Mesendoderm (in vitro differentiated cells): ENCODE data around the gene KRT2. TPM values are rescaled to one million over a fixed set of nuclear protein-coding genes. Genes with fewer than 3 reads are reported as not detected.

Source experiments
- DNase-seq: peaks from one replicate; pipeline ENCODE4 v3.0.0; 2013
- H2AK5ac ChIP-seq: 2 replicates; pipeline ENCODE4 v1.6.1; 2013; ENCODE audit warnings: low read length, inconsistent platforms
- H2BK120ac ChIP-seq: 2 replicates; pipeline ENCODE4 v1.6.1; 2013; ENCODE audit warnings: low read depth, mild to moderate bottlenecking, low read length, moderate library complexity, mixed read lengths
- H2BK15ac ChIP-seq: replicated peaks from 2 replicates; pipeline ENCODE4 v1.6.1; 2013; ENCODE audit warnings: low read depth, mild to moderate bottlenecking, moderate library complexity
- H2BK5ac ChIP-seq: 2 replicates; pipeline ENCODE4 v1.6.1; 2013; ENCODE audit warnings: low read length, inconsistent platforms
- H3K18ac ChIP-seq: 2 replicates; pipeline ENCODE4 v1.6.1; 2013; ENCODE audit warnings: mild to moderate bottlenecking, low read length, mixed read lengths
- H3K23ac ChIP-seq: one replicate; pipeline ENCODE4 v1.6.1; 2013; ENCODE audit warnings: low read length
- H3K27ac ChIP-seq: 2 replicates; pipeline ENCODE4 v1.5.1; 2013; ENCODE audit warnings: low read depth, mild to moderate bottlenecking, inconsistent platforms, low read length, moderate library complexity
- H3K27me3 ChIP-seq: 2 replicates; pipeline ENCODE4 v1.6.1; 2013; ENCODE audit warnings: low read length, control low read depth, mild to moderate bottlenecking, inconsistent platforms; ENCODE audit not compliant: insufficient read depth, poor library complexity
- H3K36me3 ChIP-seq: 2 replicates; pipeline ENCODE4 v1.6.1; 2013; ENCODE audit warnings: low read length, inconsistent platforms; ENCODE audit not compliant: control insufficient read depth, insufficient read depth
- H3K4ac ChIP-seq: one replicate; pipeline ENCODE4 v1.6.1; 2013; ENCODE audit warnings: low read depth, mild to moderate bottlenecking, low read length, moderate library complexity
- H3K4me1 ChIP-seq: 2 replicates; pipeline ENCODE4 v1.6.1; 2013; ENCODE audit warnings: low read depth, low read length, inconsistent platforms; ENCODE audit not compliant: control insufficient read depth
- H3K4me2 ChIP-seq: 2 replicates; pipeline ENCODE4 v1.6.1; 2013; ENCODE audit warnings: low read length
- H3K4me3 ChIP-seq: 2 replicates; pipeline ENCODE4 v1.5.1; 2013; ENCODE audit warnings: mild to moderate bottlenecking, low read length
- H3K56ac ChIP-seq: one replicate; pipeline ENCODE4 v1.6.1; 2013; ENCODE audit warnings: low read length
- H3K79me1 ChIP-seq: 2 replicates; pipeline ENCODE4 v1.6.1; 2013; ENCODE audit warnings: low read length, inconsistent platforms
- H3K79me2 ChIP-seq: 2 replicates; pipeline ENCODE4 v1.6.1; 2013; ENCODE audit warnings: mild to moderate bottlenecking, low read length; ENCODE audit not compliant: control insufficient read depth, insufficient read depth
- H3K9ac ChIP-seq: 2 replicates; pipeline ENCODE4 v1.6.1; 2013; ENCODE audit warnings: low read length, inconsistent platforms
- H4K5ac ChIP-seq: one replicate; pipeline ENCODE4 v1.6.1; 2013; ENCODE audit warnings: low read length
- H4K8ac ChIP-seq: one replicate; pipeline ENCODE4 v1.6.1; 2013; ENCODE audit warnings: low read depth, mild to moderate bottlenecking, control low read depth, low read length, moderate library complexity
- WGBS: extraction: QIAGEN DNeasy Blood & Tissue Kit; methylation state at CpG from one replicate; pipeline ENCODE4 v1.1.7; 2013; ENCODE audit warnings: low lambda C conversion rate, missing lambda C conversion rate; ENCODE audit not compliant: insufficient coverage; ENCODE audit errors: extremely low coverage; 5-methylcytosine and 5-hydroxymethylcytosine counted together
- polyA plus RNA-seq, 2 experiments: library from polyadenylated mRNA; stranded (reverse); fragments of 200-250 nt; gene quantifications; one replicate each; pipeline ENCODE4 v1.2.3, GENCODE V29; 2013

The KRT2 gene
- polyA plus RNA-seq (2013, experiment 1 of 2) = not detected
- not detected for polyA plus RNA-seq (2013, experiment 2 of 2)

DNA sequence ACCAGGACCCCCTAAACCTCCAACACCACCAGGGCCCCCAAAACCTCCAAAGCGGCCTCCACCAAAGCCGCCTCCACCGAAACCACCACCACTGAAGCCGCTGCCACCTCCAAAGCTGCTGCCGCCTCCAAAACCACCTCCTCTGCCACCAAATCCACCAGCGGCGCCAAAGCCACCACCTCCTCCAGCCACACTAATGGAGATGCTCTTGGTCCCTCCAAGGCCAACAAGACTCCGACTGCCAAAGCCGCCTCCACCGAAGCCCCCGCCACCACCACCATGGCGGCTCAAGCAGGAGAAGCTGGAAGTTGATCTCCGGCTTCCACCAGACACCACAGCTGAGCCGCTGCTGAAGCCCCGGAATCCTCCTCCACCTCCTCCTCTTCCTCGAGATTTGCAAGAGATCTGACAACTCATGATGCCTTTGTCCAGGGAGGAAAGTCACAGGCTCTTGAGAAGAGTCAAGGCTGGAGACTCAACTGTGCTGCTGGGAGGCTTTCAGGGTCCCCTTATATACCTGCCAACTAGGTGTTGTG lies at the start of gene KRT2:
Gene KRT2, minus strand, starts transcription at position 486 of the 536 bp plus-strand sequence. Its CDS starts 69 bp downstream, at position 417.
- Histone ChIP-seq H2AK5ac (no peak within 1 kb of the TSS), H3K36me3 (no peaks in the 10 kb centered on the region), H3K56ac (no peak within 1 kb of the TSS), H2BK5ac (no peak within 1 kb of the TSS), H3K27ac (no peak within 1 kb of the TSS), H2BK15ac (no peak within 1 kb of the TSS), H3K4me2 (no peak within 1 kb of the TSS), H2BK120ac (no peak within 1 kb of the TSS), H4K5ac (no peak within 1 kb of the TSS), H3K79me1 (no peaks in the 10 kb centered on the region), H3K4me3 (no peak within 1 kb of the TSS), H3K9ac (no peak within 1 kb of the TSS), H3K79me2 (no peaks in the 10 kb centered on the region), H3K27me3 (no peaks in the 10 kb centered on the region), H3K4me1 (no peaks in the 10 kb centered on the region), H3K23ac (no peak within 1 kb of the TSS), H3K18ac (no peak within 1 kb of the TSS), H3K4ac (no peak within 1 kb of the TSS), H4K8ac (no peak within 1 kb of the TSS)
- no peak for DNase-seq
- WGBS = no CpG with 5 or more reads among the region's 16 CpGs

DNA sequence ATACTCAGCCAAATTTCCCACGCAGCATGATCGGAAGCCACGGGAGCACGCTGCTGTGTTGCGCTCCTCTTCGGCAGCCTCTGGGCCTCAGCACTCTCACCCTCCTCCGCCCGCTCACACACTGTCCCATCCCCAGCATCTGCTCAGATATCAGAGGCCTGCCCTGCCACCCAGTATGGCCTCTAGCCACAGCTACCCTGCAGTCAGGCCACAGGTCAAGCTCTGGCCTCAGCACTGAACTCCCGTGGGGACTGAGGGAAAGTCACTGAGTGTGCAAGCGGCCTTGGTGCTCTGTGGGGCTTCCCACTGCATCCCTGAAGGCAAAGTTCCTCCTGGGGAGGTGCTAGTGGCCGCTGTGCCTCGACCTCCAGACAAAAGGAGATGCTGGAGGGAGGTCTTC lies 49.3 kb upstream of the KRT2 start:
- no peaks in the 10 kb centered on the region for H3K79me2 ChIP-seq
- H2BK5ac ChIP-seq = no peak overlapping the region
- no peak overlapping the region for H3K56ac ChIP-seq
- H3K4me3 ChIP-seq = no peak overlapping the region
- no peak overlapping the region for H3K4ac ChIP-seq
- no peaks in the 10 kb centered on the region for H3K27me3 ChIP-seq
- no peak overlapping the region for H4K8ac ChIP-seq
- H3K27ac ChIP-seq = no peak overlapping the region
- H3K36me3 ChIP-seq = no peaks in the 10 kb centered on the region
- H3K4me1 ChIP-seq = peaks cover 6% of the 10 kb centered on the region
- H3K4me2 ChIP-seq = no peak overlapping the region
- WGBS = no CpG with 5 or more reads among the region's 12 CpGs
- H3K9ac ChIP-seq = no peak overlapping the region
- no peak overlapping the region for H3K18ac ChIP-seq
- H2BK15ac ChIP-seq = no peak overlapping the region
- no peaks in the 10 kb centered on the region for H3K79me1 ChIP-seq
- H4K5ac ChIP-seq = no peak overlapping the region
- H2AK5ac ChIP-seq = no peak overlapping the region
- DNase-seq = no peak
- no peak overlapping the region for H2BK120ac ChIP-seq
- H3K23ac ChIP-seq = no peak overlapping the region

DNA sequence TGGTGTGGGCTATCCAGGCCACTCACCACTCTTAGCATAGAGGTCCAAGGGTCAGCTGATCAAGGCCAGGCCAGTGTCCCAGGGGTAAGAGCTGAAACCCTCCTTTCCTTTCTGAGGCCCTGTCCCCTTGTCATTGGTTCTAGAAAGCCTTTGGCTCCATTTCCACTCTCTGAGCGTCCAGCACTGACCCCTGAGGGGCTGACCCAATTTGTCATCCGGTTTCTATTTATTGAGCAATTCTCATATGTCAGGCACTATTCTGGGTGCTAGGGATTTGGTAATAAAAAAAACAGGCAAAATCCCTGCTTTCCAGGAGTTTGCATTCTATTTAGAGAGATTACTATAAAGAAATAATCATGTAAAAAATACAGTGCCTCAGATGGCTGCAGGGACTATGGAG lies 47.9 kb upstream of the KRT2 start:
- Histone ChIP-seq H3K27me3 (no peaks in the 10 kb centered on the region), H3K79me2 (no peaks in the 10 kb centered on the region), H3K18ac (no peak overlapping the region), H3K79me1 (no peaks in the 10 kb centered on the region), H3K56ac (no peak overlapping the region), H4K5ac (no peak overlapping the region), H3K4me1 (peaks cover 6% of the 10 kb centered on the region), H3K4me2 (no peak overlapping the region), H3K23ac (no peak overlapping the region), H3K4me3 (no peak overlapping the region), H2AK5ac (no peak overlapping the region), H2BK120ac (no peak overlapping the region), H2BK15ac (no peak overlapping the region), H3K4ac (no peak overlapping the region), H3K27ac (no peak overlapping the region), H4K8ac (no peak overlapping the region), H2BK5ac (no peak overlapping the region), H3K9ac (no peak overlapping the region), H3K36me3 (no peaks in the 10 kb centered on the region)
- no peak for DNase-seq
- no CpG with 5 or more reads among the region's 2 CpGs for WGBS

DNA sequence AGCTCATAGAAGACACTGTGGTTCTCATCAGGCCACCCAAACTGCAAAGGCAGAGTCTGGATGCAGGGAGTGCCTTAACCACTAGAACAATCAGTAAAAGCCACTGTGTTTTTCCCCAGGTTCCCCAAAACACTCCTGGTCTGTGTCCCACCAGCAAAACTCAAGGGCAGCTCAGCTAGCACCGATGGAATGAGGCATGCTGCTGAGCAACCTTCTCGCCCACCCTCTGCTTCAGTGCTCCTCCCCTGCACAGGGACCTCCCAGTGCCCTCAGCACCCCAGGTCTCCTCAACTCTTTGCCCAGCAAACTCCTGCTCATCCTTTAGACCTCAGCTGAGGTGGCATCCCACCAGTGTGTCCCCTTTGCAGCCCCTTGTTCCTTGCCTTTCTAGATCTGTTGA lies 47.4 kb upstream of the KRT2 start:
- Histone ChIP-seq H3K9ac (no peak overlapping the region), H3K4ac (no peak overlapping the region), H3K79me1 (no peaks in the 10 kb centered on the region), H3K79me2 (no peaks in the 10 kb centered on the region), H3K18ac (no peak overlapping the region), H3K56ac (no peak overlapping the region), H3K27me3 (no peaks in the 10 kb centered on the region), H3K4me3 (no peak overlapping the region), H2BK120ac (no peak overlapping the region), H4K5ac (no peak overlapping the region), H3K4me1 (peaks cover 6% of the 10 kb centered on the region), H3K36me3 (no peaks in the 10 kb centered on the region), H2AK5ac (no peak overlapping the region), H3K27ac (no peak overlapping the region), H3K4me2 (no peak overlapping the region), H2BK15ac (no peak overlapping the region), H2BK5ac (no peak overlapping the region), H4K8ac (no peak overlapping the region), H3K23ac (no peak overlapping the region)
- no CpG with 5 or more reads among the region's 2 CpGs for WGBS
- DNase-seq = no peak

DNA sequence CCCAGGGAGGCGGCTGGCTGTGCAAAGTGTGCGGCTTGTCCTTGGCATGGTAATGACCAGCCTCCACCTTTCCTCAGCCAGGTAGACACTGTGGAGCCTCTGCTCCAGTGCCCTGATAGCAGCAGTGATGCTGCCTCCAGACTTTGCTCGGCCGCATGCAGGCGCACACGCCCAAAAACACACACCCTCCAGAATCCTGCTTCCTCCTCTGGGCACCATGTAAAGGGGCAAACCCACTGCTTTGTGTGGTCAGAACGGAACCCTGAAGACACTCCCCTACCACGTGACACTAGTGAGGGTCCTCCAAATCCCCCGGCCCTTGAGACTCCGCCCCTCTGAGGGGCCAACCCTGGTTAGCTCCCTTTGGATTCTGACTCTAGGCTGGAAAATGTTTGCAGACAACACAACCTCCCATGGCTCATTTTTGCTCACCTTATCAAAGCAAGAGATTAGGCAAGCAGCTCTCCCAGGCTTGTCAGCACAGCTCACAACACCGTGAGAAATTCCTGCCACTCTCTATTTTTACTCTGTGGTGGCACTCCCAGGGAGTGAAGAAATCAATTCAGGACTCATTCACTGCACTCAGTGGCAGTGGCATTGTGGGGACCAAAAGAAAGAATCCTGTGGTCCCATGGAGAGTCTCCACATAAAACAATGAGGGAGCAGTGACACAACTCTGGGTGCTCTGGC lies 46.8 kb upstream of the KRT2 start:
- no peak overlapping the region for H4K8ac ChIP-seq

More for the DNA sequence above, 46.8 kb upstream of the KRT2 start:
- no peaks in the 10 kb centered on the region for H3K36me3 ChIP-seq
- peak; percentile 47 for DNase-seq
- H4K5ac ChIP-seq = no peak overlapping the region
- H3K4ac ChIP-seq = no peak overlapping the region
- H3K4me1 ChIP-seq = peaks cover 6% of the 10 kb centered on the region
- no peak overlapping the region for H2AK5ac ChIP-seq
- no peak overlapping the region for H2BK120ac ChIP-seq
- no peak overlapping the region for H3K4me3 ChIP-seq
- no peak overlapping the region for H3K4me2 ChIP-seq
- no CpG with 5 or more reads among the region's 11 CpGs for whole genome bisulfite sequencing
- no peaks in the 10 kb centered on the region for H3K27me3 ChIP-seq
- no peak overlapping the region for H2BK5ac ChIP-seq
- H3K79me2 ChIP-seq = no peaks in the 10 kb centered on the region
- H3K9ac ChIP-seq = no peak overlapping the region
- no peak overlapping the region for H3K56ac ChIP-seq
- H2BK15ac ChIP-seq = no peak overlapping the region
- no peaks in the 10 kb centered on the region for H3K79me1 ChIP-seq
- H3K18ac ChIP-seq = no peak overlapping the region
- no peak overlapping the region for H3K23ac ChIP-seq
- no peak overlapping the region for H3K27ac ChIP-seq
